ENCODE results near the gene NTRK3.

- no peak for TF ChIP-seq CTCF (conservative IDR thresholded peaks at IDR 0.05; ENCODE audit: low read length)
- no peak for TF ChIP-seq EZH2phosphoT487 (IDR thresholded peaks at IDR 0.05; ENCODE audit: borderline replicate concordance)
These were observed 213.1 kb downstream of the NTRK3 start for GRCh38 chr15:88043396-88043795.

All from Loucy (cell line).